ENCODE data around the gene EVA1C. TPM values are rescaled to one million over a fixed set of nuclear protein-coding genes. Genes with fewer than 3 reads are reported as not detected.
"Not testable (repeated sequence)": the region's sequence is repeated elsewhere in the genome, so short reads cannot be mapped to it uniquely, and the experiment has no call there.

EVA1C gene
- total and polyA plus RNA-seq, 2 donors (not counting 1 experiment from before 2014, with no cell fraction given): 2.4 to 4.6 TPM

GRCh38 chr21:32559006-32559610 is 146.6 kb downstream of the EVA1C start:
- H2AFZ ChIP-seq (ENCODE audit: low read length): no peak overlapping the region
- H3K4me2 ChIP-seq (ENCODE audit: extremely low read depth, insufficient read depth, low read length): no peak overlapping the region
- H3K27me3 ChIP-seq (ENCODE audit: control insufficient read depth, insufficient read depth, low read length): no peaks in the 10 kb centered on the region
- H3K9me3 ChIP-seq (ENCODE audit: control insufficient read depth, insufficient read depth, low read depth, low read length): no peaks in the 10 kb centered on the region
- no peaks in the 10 kb centered on the region for H4K20me1 ChIP-seq (ENCODE audit: control insufficient read depth, extremely low read depth, insufficient read depth, low read length)
- H3K9ac ChIP-seq (ENCODE audit: insufficient read depth, low read length): no peak overlapping the region
- H3K4me1 ChIP-seq (ENCODE audit: control insufficient read depth, extremely low read depth, insufficient read depth, low read length): no peaks in the 10 kb centered on the region
- H3K36me3 ChIP-seq (ENCODE audit: control insufficient read depth, insufficient read depth, low read length): no peaks in the 10 kb centered on the region
- H3K4me3 ChIP-seq (replicated peaks in 1 of 4; ENCODE audit: control extremely low read depth in 1 of 4, insufficient read depth in 1 of 4, low read depth in 3 of 4, low read length in 4 of 4): no peak overlapping the region
- no peak for DNase-seq (ENCODE audit: low read depth in 2 of 2)
- H3K79me2 ChIP-seq (ENCODE audit: control insufficient read depth, insufficient read depth, low read length): no peaks in the 10 kb centered on the region
- TF ChIP-seq EZH2 (IDR thresholded peaks at IDR 0.05; ENCODE audit: low read length, missing control alignments): no peak
- TF ChIP-seq, protein P1, sequence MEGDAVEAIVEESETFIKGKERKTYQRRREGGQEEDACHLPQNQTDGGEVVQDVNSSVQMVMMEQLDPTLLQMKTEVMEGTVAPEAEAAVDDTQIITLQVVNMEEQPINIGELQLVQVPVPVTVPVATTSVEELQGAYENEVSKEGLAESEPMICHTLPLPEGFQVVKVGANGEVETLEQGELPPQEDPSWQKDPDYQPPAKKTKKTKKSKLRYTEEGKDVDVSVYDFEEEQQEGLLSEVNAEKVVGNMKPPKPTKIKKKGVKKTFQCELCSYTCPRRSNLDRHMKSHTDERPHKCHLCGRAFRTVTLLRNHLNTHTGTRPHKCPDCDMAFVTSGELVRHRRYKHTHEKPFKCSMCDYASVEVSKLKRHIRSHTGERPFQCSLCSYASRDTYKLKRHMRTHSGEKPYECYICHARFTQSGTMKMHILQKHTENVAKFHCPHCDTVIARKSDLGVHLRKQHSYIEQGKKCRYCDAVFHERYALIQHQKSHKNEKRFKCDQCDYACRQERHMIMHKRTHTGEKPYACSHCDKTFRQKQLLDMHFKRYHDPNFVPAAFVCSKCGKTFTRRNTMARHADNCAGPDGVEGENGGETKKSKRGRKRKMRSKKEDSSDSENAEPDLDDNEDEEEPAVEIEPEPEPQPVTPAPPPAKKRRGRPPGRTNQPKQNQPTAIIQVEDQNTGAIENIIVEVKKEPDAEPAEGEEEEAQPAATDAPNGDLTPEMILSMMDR (conservative IDR thresholded peaks at IDR 0.05 in 1 of 2, IDR thresholded peaks at IDR 0.05 in 1 of 2; ENCODE audit: low read depth in 1 of 2, low read length in 2 of 2): no peak
- no peak overlapping the region for H3K27ac ChIP-seq (ENCODE audit: insufficient read depth, low read length)

DNA sequence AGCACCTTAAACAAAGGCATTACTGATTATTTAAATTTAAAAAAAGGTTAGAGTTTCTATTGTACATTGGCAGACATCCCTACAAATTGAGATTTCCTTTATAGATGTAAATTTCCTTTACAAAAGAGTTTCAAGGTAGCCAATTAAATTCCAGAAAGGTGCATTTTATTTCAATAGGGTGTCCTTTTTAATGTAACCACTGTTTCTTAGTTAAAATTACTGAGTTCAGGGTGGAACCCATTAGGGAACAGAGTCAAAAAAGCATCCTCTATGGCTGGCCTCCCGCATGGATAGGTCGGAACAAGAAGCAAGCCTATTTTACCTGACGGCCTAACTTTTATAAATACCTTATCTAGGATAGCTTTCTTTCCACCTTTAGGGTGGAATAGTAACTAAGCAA is 148.4 kb downstream of the EVA1C start:
- Histone ChIP-seq H3K9ac (ENCODE audit: insufficient read depth, low read length) (no peak overlapping the region), H2AFZ (ENCODE audit: low read length) (no peak overlapping the region), H3K79me2 (ENCODE audit: control insufficient read depth, insufficient read depth, low read length) (no peaks in the 10 kb centered on the region), H4K20me1 (ENCODE audit: control insufficient read depth, extremely low read depth, insufficient read depth, low read length) (no peaks in the 10 kb centered on the region), H3K27me3 (ENCODE audit: control insufficient read depth, insufficient read depth, low read length) (no peaks in the 10 kb centered on the region), H3K4me2 (ENCODE audit: extremely low read depth, insufficient read depth, low read length) (no peak overlapping the region), H3K9me3 (ENCODE audit: control insufficient read depth, insufficient read depth, low read depth, low read length) (no peaks in the 10 kb centered on the region), H3K27ac (ENCODE audit: insufficient read depth, low read length) (no peak overlapping the region), H3K4me3 (replicated peaks in 1 of 4; ENCODE audit: control extremely low read depth in 1 of 4, insufficient read depth in 1 of 4, low read depth in 3 of 4, low read length in 4 of 4) (no peak overlapping the region), H3K4me1 (ENCODE audit: control insufficient read depth, extremely low read depth, insufficient read depth, low read length) (no peaks in the 10 kb centered on the region), H3K36me3 (ENCODE audit: control insufficient read depth, insufficient read depth, low read length) (no peaks in the 10 kb centered on the region)
- DNase-seq (ENCODE audit: low read depth in 2 of 2): no peak
- TF ChIP-seq, protein P1 (conservative IDR thresholded peaks at IDR 0.05 in 1 of 2, IDR thresholded peaks at IDR 0.05 in 1 of 2; ENCODE audit: low read depth in 1 of 2, low read length in 2 of 2): no peak

GRCh38 chr21:32561476-32561875 is 149.0 kb downstream of the EVA1C start:
- H3K4me2 ChIP-seq (ENCODE audit: extremely low read depth, insufficient read depth, low read length); DNase-seq (ENCODE audit: low read depth in 2 of 2); H3K27ac ChIP-seq (ENCODE audit: insufficient read depth, low read length); H3K4me3 ChIP-seq (replicated peaks in 1 of 4; ENCODE audit: control extremely low read depth in 1 of 4, insufficient read depth in 1 of 4, low read depth in 3 of 4, low read length in 4 of 4); H2AFZ ChIP-seq (ENCODE audit: low read length); H3K4me1 ChIP-seq (ENCODE audit: control insufficient read depth, extremely low read depth, insufficient read depth, low read length); H4K20me1 ChIP-seq (ENCODE audit: control insufficient read depth, extremely low read depth, insufficient read depth, low read length); H3K36me3 ChIP-seq (ENCODE audit: control insufficient read depth, insufficient read depth, low read length); H3K79me2 ChIP-seq (ENCODE audit: control insufficient read depth, insufficient read depth, low read length); H3K27me3 ChIP-seq (ENCODE audit: control insufficient read depth, insufficient read depth, low read length); H3K9ac ChIP-seq (ENCODE audit: insufficient read depth, low read length); H3K9me3 ChIP-seq (ENCODE audit: control insufficient read depth, insufficient read depth, low read depth, low read length): not testable (repeated sequence)
